ENCODE results near the gene KAT2B.
A peak's percentile ranks its signal among the peaks of the same experiment; 100 is the strongest.

The KAT2B gene

DNA sequence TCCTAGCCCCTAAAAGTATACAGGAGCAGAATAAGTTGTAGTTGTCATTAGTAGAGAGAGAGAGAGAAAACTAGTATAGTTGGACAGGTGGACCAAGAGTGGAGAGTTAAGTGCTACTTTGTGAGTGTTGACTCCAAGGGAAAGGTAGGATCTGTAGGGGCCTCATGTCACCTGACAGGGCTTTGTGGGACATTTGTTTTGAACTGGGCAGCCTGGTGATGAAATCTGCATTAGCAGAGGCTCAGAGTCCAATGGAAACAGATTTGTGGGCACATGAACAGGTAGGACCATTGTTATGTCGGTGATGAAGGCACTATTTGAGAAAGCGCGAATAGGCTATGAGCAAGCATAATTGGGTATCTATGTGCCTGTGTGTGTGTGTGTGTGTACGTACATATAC, 102.3 kb downstream of the KAT2B start:
- DNase-seq (ENCODE audit: low read depth in 2 of 2) = no peak

DNA sequence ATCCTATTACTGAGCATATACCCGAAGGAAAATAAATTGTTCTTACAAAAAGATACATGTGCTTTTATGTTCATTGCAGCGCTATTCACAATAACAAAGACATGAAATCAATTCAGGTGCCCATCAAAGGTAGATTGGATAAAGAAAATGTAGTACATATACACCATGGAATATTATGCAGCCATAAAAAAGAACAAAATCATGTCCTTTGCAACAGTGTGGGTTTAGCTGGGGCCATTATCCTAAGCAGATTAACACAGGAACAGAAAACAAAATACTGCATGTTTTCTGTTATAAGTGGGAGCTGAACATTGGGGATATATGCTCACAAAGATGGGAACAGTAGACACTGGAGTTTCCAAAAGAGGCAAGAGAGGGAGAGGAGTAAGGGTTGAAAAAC, 103.3 kb downstream of the KAT2B start:
- DNase-seq (ENCODE audit: low read depth in 2 of 2) = no peak

GRCh38 chr3:20145874-20146273, 105.6 kb downstream of the KAT2B start:
- no peak for DNase-seq (ENCODE audit: low read depth in 2 of 2)

DNA sequence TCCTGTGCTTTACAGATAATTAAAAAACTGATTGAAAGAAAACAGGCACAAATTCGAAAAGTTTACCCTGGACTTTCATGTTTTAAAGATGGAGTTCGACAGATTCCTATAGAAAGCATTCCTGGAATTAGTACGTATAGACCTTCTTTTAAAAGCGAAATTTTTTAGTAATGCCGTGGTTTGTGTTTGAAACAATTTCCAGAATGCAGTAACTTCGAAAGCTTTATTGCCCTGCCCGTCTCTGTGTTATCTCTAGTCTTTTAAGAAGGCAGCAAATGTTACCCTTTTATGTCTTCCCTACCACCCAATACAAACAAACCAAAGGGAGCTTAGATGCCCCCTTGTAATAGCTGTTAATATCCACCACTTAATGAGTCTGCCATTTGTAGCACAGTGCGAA, 106.1 kb downstream of the KAT2B start:
- DNase-seq (ENCODE audit: low read depth in 2 of 2) = no peak

DNA sequence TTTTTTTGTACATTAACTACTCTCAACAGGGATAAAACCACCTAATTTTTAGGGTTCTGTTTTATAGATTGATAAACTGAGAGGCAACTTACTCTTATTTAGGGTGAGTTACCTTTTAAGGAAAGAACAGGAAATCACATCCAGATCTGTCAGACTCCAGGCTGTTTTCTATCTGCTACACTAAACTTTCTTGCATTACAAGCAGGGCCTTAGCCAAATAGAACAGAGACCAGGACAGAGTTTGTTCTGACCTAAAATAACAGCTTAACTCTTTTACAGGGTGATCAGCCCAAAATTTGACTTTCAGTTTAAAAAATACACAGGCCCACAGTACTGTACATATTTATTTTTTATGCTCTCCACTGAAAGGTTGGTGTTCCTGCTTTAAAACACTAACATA, 107.1 kb downstream of the KAT2B start:
- no peak for DNase-seq (ENCODE audit: low read depth in 2 of 2)

DNA sequence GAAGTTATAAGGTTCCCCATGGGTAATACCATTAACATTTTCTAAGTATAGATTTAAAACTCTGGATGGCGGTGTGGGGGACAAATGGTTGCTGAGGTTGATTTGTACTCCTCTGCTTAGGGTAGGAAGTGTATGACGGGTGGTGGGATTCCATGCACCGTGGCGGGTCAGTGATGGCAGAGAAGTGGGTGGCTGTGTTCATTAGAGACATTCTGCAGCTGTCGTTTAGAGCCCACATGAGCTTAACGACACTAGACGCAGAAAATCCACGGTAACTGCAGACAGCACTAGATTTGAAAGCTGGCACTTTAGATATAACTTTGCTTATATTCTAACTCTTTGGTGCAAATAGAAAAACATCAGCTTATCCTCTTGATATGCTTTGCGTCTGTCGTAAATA, 108.2 kb downstream of the KAT2B start:
- DNase-seq (ENCODE audit: low read depth in 2 of 2) = no peak

- no peak for DNase-seq (ENCODE audit: low read depth in 2 of 2)
These were observed 113.8 kb downstream of the KAT2B start for GRCh38 chr3:20154078-20154477.

DNA sequence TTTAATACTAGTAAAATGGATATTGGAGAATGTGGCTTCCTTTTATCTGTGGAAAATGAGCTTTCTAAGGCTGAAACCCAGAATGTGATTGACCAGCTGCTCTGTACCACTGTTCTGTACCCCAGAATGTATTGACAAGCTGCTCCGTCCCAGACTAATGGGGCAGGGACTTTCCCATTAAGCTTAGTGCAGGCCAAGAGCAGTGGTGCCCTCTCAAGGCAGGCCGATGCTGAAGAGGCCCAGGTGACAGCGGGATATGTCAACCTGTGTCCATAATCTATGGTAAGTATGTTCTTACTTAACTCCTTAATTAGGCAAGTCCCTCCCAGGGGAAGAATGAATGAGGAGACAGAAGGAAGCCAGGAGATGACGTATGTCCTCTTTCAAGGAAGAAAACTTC, 114.7 kb downstream of the KAT2B start:
- DNase-seq (ENCODE audit: low read depth in 2 of 2) = no peak

GRCh38 chr3:20160230-20160629, 120.0 kb downstream of the KAT2B start:
- no peak for DNase-seq (ENCODE audit: low read depth in 2 of 2)

- DNase-seq (ENCODE audit: low read depth in 2 of 2) = no peak
These were observed 121.5 kb downstream of the KAT2B start for GRCh38 chr3:20161714-20162113.

DNA sequence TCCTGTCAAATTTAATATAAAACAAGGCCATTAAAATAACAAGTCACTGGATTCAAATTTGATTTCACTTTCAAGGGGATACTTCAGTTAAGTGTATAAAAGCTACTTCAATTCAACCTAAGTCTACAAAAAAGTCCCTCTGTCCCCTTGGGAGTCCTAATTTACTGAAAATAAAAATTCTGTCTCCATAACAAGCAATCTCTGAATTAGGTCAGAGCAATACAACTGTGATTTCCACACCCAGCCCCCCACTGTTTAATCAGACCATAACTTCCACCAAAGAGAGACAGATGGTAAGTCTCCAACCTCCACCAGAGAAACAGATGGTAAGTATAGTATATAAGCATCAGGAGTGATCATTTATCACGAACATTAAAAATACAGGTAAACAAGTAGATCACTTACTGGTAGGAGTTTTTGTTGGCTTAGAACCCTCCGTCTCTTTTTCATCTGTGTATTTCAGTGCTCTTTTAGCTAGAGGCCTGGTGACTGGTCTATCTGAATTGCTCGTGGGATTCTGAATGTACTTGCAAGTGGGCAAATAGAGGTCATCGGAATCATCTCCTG, 133.7 kb downstream of the KAT2B start:
- DNase-seq (ENCODE audit: low read depth in 2 of 2) = no peak

- DNase-seq (ENCODE audit: low read depth in 2 of 2) = no peak
These were observed 141.0 kb downstream of the KAT2B start for GRCh38 chr3:20181276-20181675.

DNA sequence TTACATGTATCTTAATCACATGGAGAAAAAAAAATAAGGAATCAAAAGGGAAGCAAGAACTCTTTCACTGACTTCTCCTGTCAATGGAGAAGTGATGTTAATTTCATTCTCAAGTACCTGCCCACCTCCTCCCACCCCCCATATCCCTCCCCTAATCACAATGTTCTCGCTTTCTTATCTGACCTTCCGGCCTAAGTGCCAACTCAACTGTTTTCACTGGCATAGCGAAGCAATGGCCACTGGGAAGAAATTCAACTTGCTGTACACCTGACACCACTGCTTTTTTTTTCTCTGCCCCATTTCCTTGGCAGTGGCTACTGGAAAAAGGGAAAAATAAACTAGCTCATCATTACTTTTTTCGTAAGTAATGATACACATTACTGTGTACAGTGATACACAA, 142.0 kb downstream of the KAT2B start:
- no peak for DNase-seq (ENCODE audit: low read depth in 2 of 2)

GRCh38 chr3:20185331-20185678, 145.1 kb downstream of the KAT2B start:
- DNase-seq (ENCODE audit: low read depth in 2 of 2) = no peak

GRCh38 chr3:20185679-20186599, 145.7 kb downstream of the KAT2B start, which contains the start of gene SGO1:
TSS of gene SGO1 (minus strand) at chr3:20186206. CDS start at chr3:20184027, 2,179 bp downstream.
- DNase-seq (ENCODE audit: low read depth in 2 of 2) = peak; percentile 99 to 100

GRCh38 chr3:20186600-20187004, 146.4 kb downstream of the KAT2B start:
- DNase-seq (ENCODE audit: low read depth in 2 of 2) = no peak

- no peak for DNase-seq (ENCODE audit: low read depth in 2 of 2)
These were observed 150.7 kb downstream of the KAT2B start for GRCh38 chr3:20190991-20191390.

- DNase-seq (ENCODE audit: low read depth in 2 of 2) = no peak
These were observed 154.7 kb downstream of the KAT2B start for GRCh38 chr3:20194793-20195460.

DNA sequence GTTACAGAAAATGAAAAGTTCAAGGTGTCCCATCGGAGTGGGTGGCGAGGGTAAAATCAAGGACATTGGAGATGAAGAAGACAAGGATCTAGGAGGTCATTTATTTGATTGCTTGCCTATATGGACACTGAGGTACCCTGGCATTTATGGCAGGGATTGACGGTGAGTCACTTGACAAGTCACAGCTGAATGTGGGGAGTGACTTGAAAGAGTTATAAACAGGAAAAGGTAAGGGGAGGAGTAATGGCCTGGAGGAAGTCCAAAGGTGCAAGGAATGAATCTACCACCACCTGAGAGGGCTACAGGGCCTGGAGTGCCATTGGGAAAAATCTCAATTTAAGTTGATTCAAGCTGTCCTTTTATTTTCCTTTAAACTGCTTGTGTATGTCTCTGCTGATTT, 157.5 kb downstream of the KAT2B start:
- no peak for DNase-seq (ENCODE audit: low read depth in 2 of 2)

- DNase-seq (ENCODE audit: low read depth in 2 of 2) = no peak
These were observed 160.9 kb downstream of the KAT2B start for GRCh38 chr3:20201143-20201542.

Data from activated CD8-positive, alpha-beta memory T cell treated with anti-CD3 and anti-CD28 coated beads for 4 hours (primary cell).